ENCODE measurements around the gene KCNQ1OT1.

KCNQ1OT1 gene

DNA sequence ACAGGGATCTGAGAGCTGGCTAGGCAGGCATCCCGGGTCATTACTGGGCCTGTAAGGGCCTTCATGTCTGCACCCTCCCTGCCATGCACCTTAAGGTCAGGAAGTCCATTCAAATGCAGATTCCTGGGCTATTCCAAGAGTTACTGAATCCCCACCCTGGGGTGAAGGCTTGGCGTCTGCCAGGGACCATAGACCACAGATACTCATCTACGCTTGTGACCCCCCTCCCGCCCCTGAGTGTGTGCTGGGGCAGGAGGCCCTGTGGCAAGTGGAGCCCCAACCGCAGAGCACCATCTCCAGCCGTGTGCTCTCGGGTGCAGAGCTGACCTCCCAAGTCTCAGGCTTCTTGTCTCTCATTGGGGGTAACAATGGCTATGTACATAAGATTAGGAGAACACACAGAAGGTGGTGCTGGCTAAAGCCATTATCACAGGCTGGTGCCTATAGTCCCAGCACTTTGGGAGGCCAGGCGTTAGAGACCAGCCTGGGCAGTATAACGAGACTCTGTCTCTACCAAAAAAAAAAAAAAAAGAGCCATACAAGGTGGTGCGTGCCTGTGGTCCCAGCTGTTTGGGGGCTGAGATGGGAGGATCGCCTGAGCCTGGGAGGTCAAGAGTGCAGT is 19.1 kb upstream of the KCNQ1OT1 start:
- no peak for TF ChIP-seq CTCF (conservative IDR thresholded peaks at IDR 0.05; ENCODE audit: low read depth, low read length)
- no peak overlapping the region for H3K4me3 ChIP-seq (ENCODE audit: low read length)
- no peak for DNase-seq (ENCODE audit: low read depth)

DNA sequence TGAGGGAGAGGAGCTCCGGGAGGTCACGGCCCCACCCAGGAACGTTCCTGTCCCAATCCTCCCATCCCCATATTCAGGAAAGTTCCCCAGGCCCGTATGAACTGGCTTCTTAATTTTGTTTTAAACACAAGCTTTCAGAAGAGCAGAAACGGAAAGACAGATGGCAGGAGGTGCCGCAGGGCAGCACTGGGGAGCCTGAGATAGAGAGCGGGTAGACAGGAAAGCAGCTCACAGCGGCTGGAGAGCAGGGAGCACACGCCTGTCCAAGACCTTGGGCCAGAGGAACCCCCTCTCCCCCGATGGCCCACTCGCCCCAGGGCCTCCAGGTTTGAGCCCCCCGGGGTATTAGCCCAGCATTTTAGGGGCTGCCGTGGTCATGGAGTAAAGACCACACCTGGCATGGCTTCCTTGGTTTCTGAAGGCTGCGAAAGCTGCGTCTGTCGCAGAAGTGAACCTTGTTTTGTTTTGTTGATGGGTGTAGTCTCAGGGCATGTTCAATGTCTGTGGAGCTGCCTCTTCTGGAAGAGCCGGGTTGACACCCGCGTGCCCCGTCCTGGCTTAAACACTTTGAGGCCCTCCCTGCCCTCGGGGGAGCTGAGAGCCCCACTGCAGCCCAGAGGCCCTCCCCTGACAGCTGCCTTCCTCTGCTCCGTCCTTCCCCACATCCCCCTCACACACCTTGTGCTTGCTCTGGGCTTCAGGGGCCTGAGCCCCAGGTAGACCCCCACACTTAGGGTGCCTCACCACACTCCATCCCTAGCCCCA is 17.9 kb upstream of the KCNQ1OT1 start:
- TF ChIP-seq CTCF (conservative IDR thresholded peaks at IDR 0.05; ENCODE audit: low read depth, low read length): no peak
- no peak overlapping the region for H3K4me3 ChIP-seq (ENCODE audit: low read length)
- DNase-seq (ENCODE audit: low read depth): no peak

GRCh38 chr11:2716376-2717095 is 16.7 kb upstream of the KCNQ1OT1 start:
- H3K4me3 ChIP-seq (ENCODE audit: low read length): no peak overlapping the region
- TF ChIP-seq CTCF (conservative IDR thresholded peaks at IDR 0.05; ENCODE audit: low read depth, low read length): no peak
- DNase-seq (ENCODE audit: low read depth): no peak

- TF ChIP-seq CTCF (conservative IDR thresholded peaks at IDR 0.05; ENCODE audit: low read depth, low read length): no peak
- DNase-seq (ENCODE audit: low read depth): no peak
Measured at GRCh38 chr11:2715716-2716350, 16.0 kb upstream of the KCNQ1OT1 start.

DNA sequence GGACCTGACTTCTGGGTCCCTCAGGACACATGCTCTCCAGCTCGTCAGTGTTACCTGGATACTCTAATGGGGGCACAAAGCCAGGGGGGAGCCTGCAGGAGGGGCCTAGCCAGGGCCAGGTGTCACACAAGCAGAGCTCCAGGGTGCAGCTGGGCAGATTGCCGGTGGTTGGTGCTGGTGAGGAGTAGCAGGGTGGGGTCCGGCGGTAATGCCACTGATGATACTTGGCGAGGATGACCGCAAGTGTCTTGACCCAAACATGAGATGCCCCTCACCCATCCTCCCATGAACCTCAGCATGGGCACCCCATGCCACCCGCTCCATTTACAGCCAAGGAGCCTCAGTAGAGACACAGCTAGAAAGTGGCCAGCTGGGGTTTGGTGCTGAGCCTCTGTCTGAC is 15.1 kb upstream of the KCNQ1OT1 start:
- no peak for TF ChIP-seq CTCF (conservative IDR thresholded peaks at IDR 0.05; ENCODE audit: low read depth, low read length)
- no peak overlapping the region for H3K4me3 ChIP-seq (ENCODE audit: low read length)
- no peak for DNase-seq (ENCODE audit: low read depth)

More at GRCh38 chr11:2715716-2716350, 16.0 kb upstream of the KCNQ1OT1 start:
- no peak overlapping the region for H3K4me3 ChIP-seq (ENCODE audit: low read length)

- H3K4me3 ChIP-seq (ENCODE audit: low read length): no peak overlapping the region
- TF ChIP-seq CTCF (conservative IDR thresholded peaks at IDR 0.05; ENCODE audit: low read depth, low read length): no peak
Measured at GRCh38 chr11:2714463-2714800, 14.6 kb upstream of the KCNQ1OT1 start.

More at GRCh38 chr11:2714463-2714800, 14.6 kb upstream of the KCNQ1OT1 start:
- no peak for DNase-seq (ENCODE audit: low read depth)
